ENCODE data around the gene CIB4. TPM values are rescaled to one million over a fixed set of nuclear protein-coding genes. Genes with fewer than 3 reads are reported as not detected.

Gene CIB4
- total and polyA plus RNA-seq, 2 of the 13 experiments (the other 11 are each of a cell fraction or from before 2014, with no cell fraction given), result not detected

GRCh38 chr2:26687328-26687727 is 46.2 kb upstream of the CIB4 start:
- no TSS peak for BruUV-seq (replicated peaks)
- Histone ChIP-seq H3K4me2 (ENCODE audit: low read depth, low read length) (no peak overlapping the region), H3K9me3 (ENCODE audit: low read length) (no peaks in the 10 kb centered on the region), H3K4me3 (replicated peaks in 1 of 3; ENCODE audit: insufficient read depth in 1 of 3, low read depth in 2 of 3, low read length in 3 of 3) (no peak overlapping the region), H3K27me3 (ENCODE audit: control insufficient read depth in 1 of 2, insufficient read depth in 2 of 2, low read length in 2 of 2) (peaks cover under 1 to 64% of the 10 kb centered on the region in 2 experiments; a peak in 4 of 5 replicates), H3K79me2 (ENCODE audit: insufficient read depth, low read length) (no peaks in the 10 kb centered on the region), H3K4me1 (ENCODE audit: insufficient read depth, low read length) (peaks cover 12% of the 10 kb centered on the region), H3K27ac (ENCODE audit: extremely low read length, insufficient read depth, low read length) (no peak overlapping the region), H4K20me1 (ENCODE audit: insufficient read depth, low read length) (peaks cover 13% of the 10 kb centered on the region; the same call in 1 of the 2 replicates), H3K9ac (ENCODE audit: insufficient read depth, low read depth, low read length) (no peak overlapping the region), H3K36me3 (replicated peaks in 1 of 2; ENCODE audit: control insufficient read depth in 1 of 2, insufficient read depth in 2 of 2, low read length in 2 of 2) (no peaks in the 10 kb centered on the region), H2AFZ (ENCODE audit: low read length) (no peak overlapping the region)
- FAIRE-seq (no peak), ATAC-seq (no peak), DNase-seq (ENCODE audit: low spot score) (no peak)
- intact Hi-C loops (cut with micrococcal nuclease; ENCODE audit: unreplicated experiment), result no loop called here
- ChIA-PET POLR2A (no interaction called here), CTCF (ENCODE audit: low intra/inter-chr PET ratio, low total read pairs) (no interaction called here)
- in situ Hi-C loops (cut with HindIII; ENCODE audit: extremely low pct_ligation_motif_present, low pct_unique_long_range_greater_than_20kb), result no loop called here
- 62% methylated on average over 4 of the region's 4 CpGs for WGBS (ENCODE audit: low lambda C conversion rate)
- TF ChIP-seq ZNF17 (CRISPR knock-in tag; IDR thresholded peaks at IDR 0.05) (no peak), NR2C2 (CRISPR knock-in tag; IDR thresholded peaks at IDR 0.05; ENCODE audit: borderline replicate concordance) (no peak), TAF1 (CRISPR knock-in tag; IDR thresholded peaks at IDR 0.05) (no peak), JUND (CRISPR knock-in tag; IDR thresholded peaks at IDR 0.05) (no peak), HNRNPK (IDR thresholded peaks at IDR 0.05; ENCODE audit: low read depth, low read length, poor library complexity, severe bottlenecking) (no peak), RBFOX2 (IDR thresholded peaks at IDR 0.05; ENCODE audit: low read depth, low read length) (no peak), ZHX2 (IDR thresholded peaks at IDR 0.05; ENCODE audit: low read depth) (no peak), ZHX2 (CRISPR knock-in tag; IDR thresholded peaks at IDR 0.05; ENCODE audit: borderline replicate concordance) (no peak), HOXA3 (CRISPR knock-in tag; IDR thresholded peaks at IDR 0.05) (no peak), ZNF619 (CRISPR knock-in tag; IDR thresholded peaks at IDR 0.05) (no peak), POLR2AphosphoS5 (IDR thresholded peaks at IDR 0.05; ENCODE audit: low read depth, low read length) (no peak), RNF219 (CRISPR knock-in tag; IDR thresholded peaks at IDR 0.05) (no peak)
- TF ChIP-seq, protein P1, sequence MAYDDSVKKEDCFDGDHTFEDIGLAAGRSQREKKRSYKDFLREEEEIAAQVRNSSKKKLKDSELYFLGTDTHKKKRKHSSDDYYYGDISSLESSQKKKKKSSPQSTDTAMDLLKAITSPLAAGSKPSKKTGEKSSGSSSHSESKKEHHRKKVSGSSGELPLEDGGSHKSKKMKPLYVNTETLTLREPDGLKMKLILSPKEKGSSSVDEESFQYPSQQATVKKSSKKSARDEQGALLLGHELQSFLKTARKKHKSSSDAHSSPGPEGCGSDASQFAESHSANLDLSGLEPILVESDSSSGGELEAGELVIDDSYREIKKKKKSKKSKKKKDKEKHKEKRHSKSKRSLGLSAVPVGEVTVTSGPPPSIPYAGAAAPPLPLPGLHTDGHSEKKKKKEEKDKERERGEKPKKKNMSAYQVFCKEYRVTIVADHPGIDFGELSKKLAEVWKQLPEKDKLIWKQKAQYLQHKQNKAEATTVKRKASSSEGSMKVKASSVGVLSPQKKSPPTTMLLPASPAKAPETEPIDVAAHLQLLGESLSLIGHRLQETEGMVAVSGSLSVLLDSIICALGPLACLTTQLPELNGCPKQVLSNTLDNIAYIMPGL (CRISPR knock-in tag; IDR thresholded peaks at IDR 0.05; ENCODE audit: borderline replicate concordance in 1 of 2, low read depth in 1 of 2), result no peak
- TF ChIP-seq, protein P2, sequence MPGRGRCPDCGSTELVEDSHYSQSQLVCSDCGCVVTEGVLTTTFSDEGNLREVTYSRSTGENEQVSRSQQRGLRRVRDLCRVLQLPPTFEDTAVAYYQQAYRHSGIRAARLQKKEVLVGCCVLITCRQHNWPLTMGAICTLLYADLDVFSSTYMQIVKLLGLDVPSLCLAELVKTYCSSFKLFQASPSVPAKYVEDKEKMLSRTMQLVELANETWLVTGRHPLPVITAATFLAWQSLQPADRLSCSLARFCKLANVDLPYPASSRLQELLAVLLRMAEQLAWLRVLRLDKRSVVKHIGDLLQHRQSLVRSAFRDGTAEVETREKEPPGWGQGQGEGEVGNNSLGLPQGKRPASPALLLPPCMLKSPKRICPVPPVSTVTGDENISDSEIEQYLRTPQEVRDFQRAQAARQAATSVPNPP (CRISPR knock-in tag; IDR thresholded peaks at IDR 0.05), result no peak

All from HepG2 (cell line).